NCI-H146 treated with DMSO at 0.1 percent for 48 hours (cell line): ENCODE results near the gene GPR137C.

ENCODE experiments used
- DNase-seq: peaks from one replicate; lab custom pipeline; 2025; ENCODE audit not compliant: unreplicated experiment; lab: John Stamatoyannopoulos, UW

The GPR137C gene

DNA sequence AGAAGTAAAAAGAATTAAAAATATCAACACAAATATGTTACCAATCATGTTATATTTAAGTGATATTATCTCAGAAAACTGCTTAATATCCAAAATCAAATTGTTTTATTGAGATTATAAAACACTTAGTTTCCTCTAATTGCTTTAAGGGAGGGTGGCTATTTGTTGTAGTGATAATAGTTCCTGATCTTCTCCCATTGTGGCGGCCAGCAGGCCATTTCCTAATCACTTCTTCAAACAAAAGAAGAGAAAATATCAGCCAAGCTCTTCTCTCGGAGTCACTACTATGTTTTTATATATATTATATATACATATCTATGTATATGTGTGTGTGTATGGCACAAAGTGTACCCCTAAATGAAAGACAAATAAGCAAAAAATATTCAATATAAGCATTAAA, 111.2 kb downstream of the GPR137C start:
- DNase-seq = peak; percentile 69

DNA sequence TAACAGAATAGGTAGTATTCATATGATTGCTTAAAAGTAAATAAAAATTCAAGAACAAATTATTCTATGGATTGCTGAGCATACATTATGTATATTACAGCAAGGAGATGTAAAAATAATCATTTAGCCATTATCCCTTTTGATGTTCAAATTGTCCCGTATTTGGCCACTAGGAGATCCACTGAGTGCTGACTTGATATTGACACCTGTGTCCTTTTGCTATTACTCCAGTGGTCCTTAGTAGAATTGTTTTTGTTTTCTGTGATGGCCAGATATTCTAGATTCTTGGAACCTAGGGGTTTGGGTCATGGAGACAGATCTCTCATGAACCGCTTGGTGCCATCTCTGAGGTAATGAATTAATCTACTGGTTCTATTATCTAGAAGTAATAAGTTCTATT, 126.0 kb downstream of the GPR137C start:
- DNase-seq = no peak

DNA sequence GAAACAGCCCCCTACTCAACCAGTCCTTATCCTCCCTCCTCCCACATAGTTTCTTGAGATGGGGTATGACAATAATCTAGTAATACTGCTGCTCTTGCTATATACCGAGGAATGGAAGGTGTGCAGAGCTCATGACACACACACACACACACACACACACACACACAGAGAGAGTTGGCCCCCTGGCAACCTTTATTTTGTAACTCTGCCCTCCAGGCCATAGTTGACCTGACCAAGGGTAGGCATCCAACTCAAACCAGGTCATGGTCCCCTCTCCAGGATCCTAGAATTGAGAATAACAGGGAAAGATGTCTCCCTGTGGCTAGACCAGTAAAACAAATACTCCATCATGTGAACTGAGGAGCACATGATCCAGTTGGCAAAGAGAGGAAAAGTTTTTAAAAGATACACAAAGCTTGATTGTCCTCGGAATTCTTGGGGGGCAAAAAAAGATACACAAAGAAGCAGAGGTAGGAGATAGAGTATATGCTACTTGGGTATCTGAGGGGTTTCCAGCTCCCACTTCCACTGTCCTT, 131.4 kb downstream of the GPR137C start:
- no peak for DNase-seq

DNA sequence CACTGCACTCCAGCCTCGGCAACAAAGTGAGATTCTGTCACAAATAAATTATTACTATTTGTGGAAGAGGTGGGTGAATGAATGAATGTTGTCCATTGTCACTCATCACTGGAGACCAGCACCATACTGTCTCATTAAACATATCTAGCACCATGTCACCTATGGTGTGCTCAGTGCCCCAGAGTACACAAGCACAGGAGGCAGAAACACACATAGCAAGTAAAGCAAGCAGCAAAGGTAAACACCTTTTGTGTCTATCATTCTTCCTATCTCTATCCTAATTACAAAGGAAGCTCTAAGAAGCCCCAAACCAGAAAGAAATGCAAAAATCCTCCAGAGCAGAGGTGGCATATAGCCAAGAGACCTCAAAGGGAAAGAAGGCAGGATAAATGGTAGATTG, 133.5 kb downstream of the GPR137C start:
- DNase-seq = no peak
